WERI-Rb-1 (cell line): Measurements from ENCODE around the gene SH3BP5L.

Experiments used
- DNase-seq: peaks from one replicate; pipeline ENCODE4 v3.0.0-alpha.2; 2020
- H3K27ac ChIP-seq: fragments of 250-450 bp; sonication (Bioruptor Pico); 2 replicates; pipeline ENCODE4 v1.5.1; 2020; ENCODE audit warnings: mild to moderate bottlenecking, moderate library complexity
- H3K27me3 ChIP-seq: fragments of 250-450 bp; sonication (Bioruptor Pico); 2 replicates; pipeline ENCODE4 v1.5.1; 2021; ENCODE audit warnings: mild to moderate bottlenecking, low read depth, moderate library complexity; ENCODE audit not compliant: insufficient read depth, severe bottlenecking
- H3K36me3 ChIP-seq: fragments of 250-450 bp; sonication (Bioruptor Pico); 2 replicates; pipeline ENCODE4 v1.5.1; 2020; ENCODE audit warnings: mild to moderate bottlenecking, moderate library complexity
- H3K4me3 ChIP-seq: 2 replicates; pipeline ENCODE4 v1.5.1; 2011; ENCODE audit warnings: low read depth, mild to moderate bottlenecking, control low read depth, low read length
- H3K9me3 ChIP-seq: fragments of 250-450 bp; sonication (Bioruptor Pico); 2 replicates; pipeline ENCODE4 v1.5.1; 2021; ENCODE audit warnings: mild to moderate bottlenecking, moderate library complexity; ENCODE audit not compliant: severe bottlenecking
- CTCF ChIP-seq: IDR thresholded peaks from 2 replicates; pipeline ENCODE4 v1.5.1; 2011; ENCODE audit warnings: low read depth, mild to moderate bottlenecking, control low read depth, inconsistent platforms, low read length

The SH3BP5L gene

DNA sequence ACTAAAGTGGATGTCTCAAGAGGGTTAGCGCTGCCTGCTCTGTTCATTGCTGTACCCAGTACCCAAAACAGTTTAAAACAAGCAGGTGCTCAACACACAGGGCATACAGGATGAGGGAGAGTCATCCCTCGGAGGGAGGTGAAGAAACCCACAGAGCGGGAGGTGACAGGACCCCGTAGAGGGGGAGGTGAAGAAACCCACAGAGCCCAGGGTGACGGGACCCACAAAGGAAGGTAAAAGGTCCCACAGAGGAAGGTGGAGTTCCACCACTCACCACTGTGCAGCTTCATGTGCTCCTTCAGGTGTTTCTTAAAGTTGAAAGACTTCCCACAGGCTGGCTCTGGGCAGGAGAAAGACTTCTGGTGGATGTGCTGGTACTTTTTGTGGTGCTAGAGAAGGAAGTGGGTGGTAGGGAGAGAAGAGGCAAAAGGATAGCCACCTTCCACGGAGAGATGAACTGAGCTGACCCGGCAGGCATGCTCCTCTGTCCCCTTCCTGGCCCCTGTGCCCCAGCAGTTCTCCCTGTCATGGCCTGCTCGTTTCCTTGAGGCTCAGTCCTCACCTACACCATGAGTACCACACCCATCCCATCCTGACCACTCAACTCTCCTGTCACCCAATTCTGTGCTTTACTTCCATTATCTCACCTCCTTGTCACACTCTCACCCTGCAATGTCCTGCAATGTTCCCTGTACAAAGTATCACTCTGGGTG lies 28.1 kb upstream of the SH3BP5L start:
- Histone ChIP-seq H3K27me3 (no peaks in the 10 kb centered on the region), H3K9me3 (no peaks in the 10 kb centered on the region), H3K36me3 (peaks cover 67% of the 10 kb centered on the region), H3K27ac (no peak overlapping the region), H3K4me3 (no peak overlapping the region)
- no peak for DNase-seq
- TF ChIP-seq CTCF = no peak

DNA sequence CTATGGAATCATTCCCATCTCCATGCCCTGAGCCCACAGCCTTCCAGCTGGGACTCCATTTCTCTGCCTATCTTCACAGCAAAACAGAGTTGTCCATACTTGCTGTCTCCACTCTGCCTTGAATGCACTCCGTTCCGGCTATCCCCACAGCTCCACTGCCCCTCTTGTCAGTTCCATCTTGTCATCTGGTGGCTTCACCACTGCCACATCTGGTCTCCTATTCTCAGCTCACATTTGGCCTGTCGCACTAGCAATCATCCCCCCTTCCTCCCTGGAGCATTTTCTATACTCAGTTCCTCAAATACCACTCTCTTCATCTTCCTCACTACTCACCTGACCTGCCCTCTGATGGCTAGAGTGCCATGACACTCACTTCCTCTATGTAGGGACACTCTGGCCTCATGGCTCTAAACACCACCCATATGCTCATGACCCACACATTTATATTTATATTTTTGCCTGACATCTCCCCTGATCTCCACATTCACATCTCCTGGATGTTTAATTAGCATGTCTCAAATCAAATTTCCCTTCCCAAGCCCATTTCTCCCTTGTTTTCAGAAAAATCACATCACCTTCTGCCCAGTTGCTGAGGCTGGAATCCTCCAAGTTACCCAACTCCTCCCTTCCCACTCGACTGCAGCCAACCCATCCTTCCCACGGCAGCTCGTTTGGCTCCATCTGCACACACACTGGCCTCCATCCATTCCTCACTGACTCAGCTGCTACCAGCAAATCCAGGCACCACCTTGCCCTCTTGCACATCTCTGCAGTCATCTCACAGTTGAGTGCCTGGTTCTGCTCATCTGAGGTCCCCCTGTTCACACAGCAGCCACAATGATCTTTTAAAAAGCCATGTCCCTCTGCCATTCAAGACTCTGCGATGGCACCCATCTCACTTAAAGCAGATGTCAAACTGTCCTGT lies 27.0 kb upstream of the SH3BP5L start:
- Histone ChIP-seq H3K4me3 (no peak overlapping the region), H3K36me3 (peaks cover 77% of the 10 kb centered on the region), H3K27ac (no peak overlapping the region), H3K9me3 (no peaks in the 10 kb centered on the region), H3K27me3 (no peaks in the 10 kb centered on the region)
- TF ChIP-seq CTCF = no peak
- no peak for DNase-seq

DNA sequence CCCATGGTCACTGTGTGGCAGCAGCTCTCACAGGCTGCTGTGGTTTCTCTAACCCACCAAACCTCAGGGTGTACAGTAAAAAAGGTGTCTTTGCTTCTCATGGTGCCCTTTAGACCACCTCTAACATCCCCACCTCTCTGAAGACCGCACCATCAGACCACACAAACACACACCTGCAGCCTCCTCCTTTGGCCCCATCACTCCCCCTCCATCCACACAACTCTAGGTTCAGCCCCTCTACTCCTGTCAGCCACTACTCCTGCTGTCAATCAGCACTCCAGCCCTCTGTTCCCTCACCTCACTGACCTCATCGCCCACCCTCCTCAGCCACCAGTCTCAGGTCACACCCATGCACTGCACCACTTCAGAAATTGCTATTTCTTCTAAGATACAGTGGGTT lies 25.7 kb upstream of the SH3BP5L start:
- DNase-seq = no peak

GRCh38 chr1:248850536-248851251 lies 25.0 kb upstream of the SH3BP5L start:
- H3K27ac ChIP-seq = no peak overlapping the region
- TF ChIP-seq CTCF = no peak
- H3K36me3 ChIP-seq = peaks cover 94% of the 10 kb centered on the region
- no peak for DNase-seq
- no peak overlapping the region for H3K4me3 ChIP-seq
- H3K27me3 ChIP-seq = no peaks in the 10 kb centered on the region
- no peaks in the 10 kb centered on the region for H3K9me3 ChIP-seq

More for the DNA sequence above, 25.7 kb upstream of the SH3BP5L start:
- H3K27ac ChIP-seq = no peak overlapping the region
- no peak overlapping the region for H3K4me3 ChIP-seq
- TF ChIP-seq CTCF = no peak
- peaks cover 89% of the 10 kb centered on the region for H3K36me3 ChIP-seq
- no peaks in the 10 kb centered on the region for H3K27me3 ChIP-seq
- H3K9me3 ChIP-seq = no peaks in the 10 kb centered on the region

GRCh38 chr1:248850124-248850523 lies 24.4 kb upstream of the SH3BP5L start:
- H3K27me3 ChIP-seq = no peaks in the 10 kb centered on the region
- no peaks in the 10 kb centered on the region for H3K9me3 ChIP-seq
- peaks cover 94% of the 10 kb centered on the region for H3K36me3 ChIP-seq
- no peak overlapping the region for H3K4me3 ChIP-seq
- TF ChIP-seq CTCF = no peak
- DNase-seq = no peak
- no peak overlapping the region for H3K27ac ChIP-seq
